Activated CD8-positive, alpha-beta memory T cell treated with anti-CD3 and anti-CD28 coated beads for 1 hour (primary cell): ENCODE data around the gene ATPAF1.
"Not testable (repeated sequence)": the region's sequence is repeated elsewhere in the genome, so short reads cannot be mapped to it uniquely, and the experiment has no call there.

Source experiments
- DNase-seq, 2 donors: peaks; one replicate each; pipeline ENCODE4 v3.0.0-alpha.2; 2020; ENCODE audit warnings: low read depth in 1 of 2; ENCODE audit errors: extremely low read depth in 1 of 2

The ATPAF1 gene

GRCh38 chr1:46681333-46682034, 13.3 kb upstream of the ATPAF1 start:
- DNase-seq: no peak

DNA sequence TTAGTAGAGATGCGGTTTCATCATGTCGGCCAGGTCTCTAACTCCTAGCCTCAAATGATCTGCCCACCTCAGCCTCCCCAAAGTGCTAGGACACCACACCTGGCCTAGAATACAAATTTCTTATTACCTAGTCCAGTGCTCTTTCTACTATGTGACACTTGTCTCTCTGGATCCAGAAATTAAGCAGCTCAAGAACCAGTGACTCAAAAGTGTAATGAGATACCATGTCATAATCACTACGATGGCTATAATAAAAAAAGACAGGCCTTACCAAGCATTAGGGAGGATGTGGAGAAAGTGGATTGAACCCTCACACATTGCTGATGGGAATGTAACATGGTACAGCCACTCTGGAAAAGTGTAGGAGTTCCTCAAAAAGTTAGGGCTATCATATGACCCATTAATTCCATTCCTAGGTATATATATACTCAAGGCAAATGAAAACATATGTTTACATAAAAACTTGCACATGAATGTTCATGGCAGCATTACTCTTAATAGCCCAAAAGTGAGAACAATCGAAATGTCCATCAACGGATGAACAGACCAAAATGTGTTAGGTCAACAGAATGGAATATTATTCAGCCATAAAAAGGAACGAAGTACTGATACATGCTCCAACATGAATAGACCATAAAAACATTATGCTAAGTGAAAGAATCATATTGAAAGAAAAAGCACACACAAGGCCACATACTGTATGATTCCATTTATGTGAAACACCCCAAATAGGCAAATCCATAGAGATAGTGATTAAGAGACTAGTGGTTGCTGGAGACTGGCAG, 11.8 kb upstream of the ATPAF1 start:
- no peak for DNase-seq

- no peak for DNase-seq
These were observed 9.2 kb upstream of the ATPAF1 start for GRCh38 chr1:46677339-46677738.

- DNase-seq: no peak
These were observed 8.4 kb upstream of the ATPAF1 start for GRCh38 chr1:46676531-46676930.

GRCh38 chr1:46675549-46676314, 7.6 kb upstream of the ATPAF1 start:
- DNase-seq: no peak

DNA sequence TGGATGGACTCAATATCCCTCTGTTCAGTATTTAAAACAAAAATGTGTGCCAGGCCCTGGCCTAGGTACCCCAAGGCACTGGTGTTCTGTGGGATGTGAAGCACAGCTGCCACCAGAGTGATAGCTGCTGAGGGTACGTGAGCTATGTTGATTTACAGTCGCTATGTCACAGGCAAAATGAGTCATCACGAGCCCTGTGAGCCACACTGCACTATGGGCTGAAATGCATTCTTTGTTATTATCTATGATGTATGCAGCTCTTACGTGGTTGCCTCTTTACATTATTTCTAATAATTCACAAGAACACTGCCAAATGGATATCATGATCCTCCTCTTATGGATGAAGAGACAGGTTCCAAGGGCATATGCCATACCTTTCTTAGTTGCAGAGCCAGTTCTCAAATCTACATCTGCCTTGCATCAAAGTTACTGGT, 5.6 kb upstream of the ATPAF1 start:
- no peak for DNase-seq

- no peak for DNase-seq
These were observed 4.5 kb upstream of the ATPAF1 start for GRCh38 chr1:46672696-46673095.

DNA sequence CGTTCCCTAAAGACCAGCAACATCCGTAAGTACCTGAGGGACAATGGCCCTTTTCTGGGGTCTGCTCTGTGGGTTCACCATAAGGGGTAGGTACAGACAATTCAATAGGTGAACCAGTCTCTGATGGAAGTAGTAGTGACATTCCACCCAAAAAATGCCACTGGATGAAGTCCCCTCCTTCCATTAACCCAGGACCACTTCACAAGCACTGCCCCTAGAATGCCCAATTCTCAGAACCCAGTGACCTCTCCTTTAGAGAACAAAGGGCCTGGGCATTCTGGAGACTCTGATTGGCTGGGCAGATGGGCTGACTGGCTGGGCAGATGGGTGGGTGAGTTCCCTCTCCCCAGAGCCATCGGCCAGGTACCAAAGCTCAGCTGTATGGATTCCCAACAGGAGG, 3.4 kb upstream of the ATPAF1 start, which contains the start of gene TEX38:
TEX38 (plus strand) TSS at position 301 of the 400 bp plus-strand sequence; CDS start at position 382, 81 bp downstream.
- DNase-seq: no peak

GRCh38 chr1:46670134-46670533, 2.0 kb upstream of the ATPAF1 start:
- DNase-seq: no peak

DNA sequence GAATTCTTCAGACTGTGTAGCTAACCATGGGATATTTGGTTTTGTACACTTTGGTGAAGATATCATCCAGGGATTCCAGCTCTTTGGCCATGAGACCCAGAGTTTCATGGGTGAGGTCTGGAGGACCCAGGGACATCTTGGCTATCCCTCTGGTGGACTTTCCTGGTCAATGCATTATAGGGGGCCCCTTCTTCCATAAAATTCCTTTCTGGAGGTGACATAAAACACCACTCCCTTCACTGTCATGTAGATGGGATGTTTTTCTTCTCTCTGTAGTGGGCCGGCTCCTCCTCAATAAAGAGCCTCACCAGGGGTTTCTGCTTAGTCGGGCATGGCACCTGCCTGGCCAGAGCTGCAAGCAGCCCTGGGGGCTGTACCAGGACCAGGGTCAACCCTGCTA, 2.2 kb downstream of the ATPAF1 start:
- DNase-seq: no peak

DNA sequence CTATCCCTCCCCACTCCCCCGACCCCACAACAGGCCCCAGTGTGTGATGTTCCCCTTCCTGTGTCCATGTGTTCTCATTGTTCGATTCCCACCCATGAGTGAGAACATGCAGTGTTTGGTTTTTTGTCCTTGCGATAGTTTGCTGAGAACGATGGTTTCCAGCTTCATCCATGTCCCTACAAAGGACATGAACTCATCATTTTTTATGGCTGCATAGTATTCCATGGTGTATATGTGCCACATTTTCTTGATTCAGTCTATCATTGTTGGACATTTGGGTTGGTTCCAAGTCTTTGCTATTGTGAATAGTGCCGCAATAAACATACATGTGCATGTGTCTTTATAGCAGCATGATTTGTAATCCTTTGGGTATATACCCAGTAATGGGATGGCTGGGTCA, 5.2 kb downstream of the ATPAF1 start:
- DNase-seq: not testable (repeated sequence)

- not testable (repeated sequence) for DNase-seq
These were observed 8.0 kb downstream of the ATPAF1 start for GRCh38 chr1:46660116-46660515.

GRCh38 chr1:46659307-46659870, 8.8 kb downstream of the ATPAF1 start:
- DNase-seq: no peak

- no peak for DNase-seq
These were observed 10.4 kb downstream of the ATPAF1 start for GRCh38 chr1:46657775-46658174.

DNA sequence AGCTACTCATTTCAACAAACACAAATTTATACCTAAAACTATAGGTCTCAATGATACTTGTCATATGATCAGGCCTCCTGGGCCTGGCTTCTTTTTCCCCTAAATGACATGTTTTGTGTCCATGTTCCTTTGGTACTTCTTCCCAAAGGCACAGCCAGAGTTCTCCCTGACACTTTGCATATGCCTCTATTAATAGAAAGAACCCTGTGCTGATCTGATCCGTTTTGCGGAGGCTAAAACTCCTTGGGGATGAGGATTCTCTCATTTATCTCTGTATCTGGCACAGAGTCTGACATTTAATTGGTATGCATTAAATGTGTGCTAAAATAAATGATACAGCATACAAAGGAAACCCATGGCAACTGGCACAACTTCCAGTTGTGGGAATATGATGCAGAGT, 11.5 kb downstream of the ATPAF1 start:
- no peak for DNase-seq

GRCh38 chr1:46655848-46656247, 12.3 kb downstream of the ATPAF1 start:
- no peak for DNase-seq

DNA sequence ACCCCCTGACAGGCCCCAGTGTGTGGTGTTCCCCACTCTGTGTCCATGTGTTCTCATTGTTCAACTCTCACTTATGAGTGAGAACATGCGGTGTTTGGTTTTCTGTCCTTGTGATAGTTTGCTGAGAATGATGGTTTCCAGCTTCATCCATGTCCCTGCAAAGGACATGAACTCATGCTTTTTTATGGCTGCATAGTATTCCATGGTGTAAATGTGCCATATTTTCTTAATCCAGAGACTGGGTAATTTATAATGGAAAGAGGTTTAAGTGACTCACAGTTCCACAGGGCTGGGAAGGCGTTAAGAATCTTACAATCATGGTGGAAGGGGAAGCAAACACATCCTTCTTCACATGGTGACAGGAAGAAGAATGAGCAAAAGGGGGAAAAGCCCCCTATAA, 13.5 kb downstream of the ATPAF1 start:
- DNase-seq: not testable (repeated sequence)

DNA sequence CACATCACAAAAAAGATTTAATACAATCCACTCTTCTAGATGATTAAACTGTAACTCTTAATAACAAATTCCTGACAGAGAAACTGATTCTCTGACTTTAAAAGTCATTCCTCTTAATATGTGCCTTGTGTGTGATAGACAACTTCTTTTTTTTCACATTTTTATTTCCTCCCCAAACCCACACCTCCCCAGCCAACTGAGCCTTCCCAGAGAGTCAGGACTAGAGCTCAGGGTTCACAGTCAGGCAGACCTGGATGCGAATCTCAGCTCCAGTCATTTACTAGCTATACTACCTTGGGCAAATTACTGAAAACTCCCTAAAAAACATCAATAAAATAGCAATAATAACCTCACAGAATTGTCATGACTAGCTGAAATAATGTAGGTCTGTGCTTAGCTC, 14.2 kb downstream of the ATPAF1 start:
- no peak for DNase-seq

GRCh38 chr1:46653405-46653958, 14.7 kb downstream of the ATPAF1 start:
- DNase-seq: no peak

DNA sequence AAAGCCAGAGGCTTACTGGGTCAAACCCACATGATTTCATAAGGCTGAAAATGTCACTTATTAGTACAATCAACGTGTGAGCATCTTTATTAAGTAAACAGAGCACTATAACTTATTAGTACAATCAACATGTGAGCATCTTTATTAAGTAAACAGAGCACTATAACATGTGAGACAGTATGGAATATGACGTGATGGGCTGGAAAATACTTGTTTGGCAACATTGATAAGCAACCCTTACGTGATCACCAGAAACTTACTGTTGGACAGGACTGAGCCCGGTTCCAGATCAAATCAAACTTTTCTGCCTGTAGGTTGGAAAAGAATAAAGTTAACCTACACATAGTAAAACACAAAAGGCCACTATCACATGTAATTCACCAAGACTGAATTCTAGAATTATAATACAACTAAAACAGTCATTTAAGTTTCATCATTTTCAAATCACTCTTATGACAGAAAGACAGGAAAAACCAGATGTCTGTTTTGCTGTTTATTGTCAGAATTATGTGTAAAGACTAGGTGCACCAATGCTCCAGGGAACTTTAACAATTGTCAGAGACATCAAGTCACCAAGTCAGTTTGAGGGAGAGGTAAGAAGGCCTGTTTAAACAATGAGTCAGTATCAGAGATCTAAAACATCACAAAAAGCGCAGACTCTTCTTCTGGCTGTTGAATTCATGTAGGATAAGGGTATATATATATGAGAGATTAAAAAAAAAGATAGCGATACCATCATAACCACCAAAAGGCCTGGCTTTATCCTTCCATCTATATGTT, 15.7 kb downstream of the ATPAF1 start:
- DNase-seq: no peak
